Measurements from ENCODE around the gene CYLD. TPM values are rescaled to one million over a fixed set of nuclear protein-coding genes. Genes with fewer than 3 reads are reported as not detected.

CYLD gene
- total and polyA plus RNA-seq, 2 donors (not counting 3 experiments of a cell fraction or from before 2014, with no cell fraction given), result 7.4 to 21.5 TPM

- no peaks in the 10 kb centered on the region for H3K9me3 ChIP-seq (replicated peaks; ENCODE audit: control insufficient read depth, insufficient read depth, low read length)
- H3K9me1 ChIP-seq (replicated peaks; ENCODE audit: control insufficient read depth, extremely low read depth, insufficient read depth, low read length), result no peaks in the 10 kb centered on the region
- no peak overlapping the region for H3K9ac ChIP-seq (replicated peaks; ENCODE audit: extremely low read depth, insufficient read depth, low read length)
- H3K27me3 ChIP-seq (ENCODE audit: control insufficient read depth in 2 of 2, insufficient read depth in 2 of 2, low read length in 2 of 2), result no peaks in the 10 kb centered on the region
- H3K36me3 ChIP-seq (ENCODE audit: control insufficient read depth in 2 of 2, extremely low read depth in 1 of 2, insufficient read depth in 2 of 2, low read length in 2 of 2), result peaks cover 3% of the 10 kb centered on the region in 2 experiments
- POLR2A ChIA-PET, result no interaction called here
- no peak overlapping the region for H3K27ac ChIP-seq (ENCODE audit: insufficient read depth, low read depth, low read length)
- intact Hi-C loops (cut with micrococcal nuclease) (no loop called here), dilution Hi-C loops (cut with MboI; ENCODE audit: extremely low pct_ligation_motif_present, low sequenced_read_pairs) (no loop called here)
- BruUV-seq (replicated peaks), result no TSS peak
- H2AFZ ChIP-seq (ENCODE audit: low read depth, low read length), result no peak overlapping the region
- no peaks in the 10 kb centered on the region for H3K79me2 ChIP-seq (ENCODE audit: control insufficient read depth, insufficient read depth, low read length)
- FAIRE-seq, result no peak
- H3K4me2 ChIP-seq (ENCODE audit: insufficient read depth, low read length), result no peak overlapping the region
- no peak for DNase-seq (ENCODE audit: low read depth, low spot score)
- TF ChIP-seq JUN (IDR thresholded peaks at IDR 0.05; ENCODE audit: borderline replicate concordance, insufficient read depth, insufficient read length, low read depth), result no peak
- no peak for TF ChIP-seq POLR2AphosphoS5 (IDR thresholded peaks at IDR 0.05; ENCODE audit: insufficient read depth, low read depth, low read length)
- no peak for TF ChIP-seq FOS (IDR thresholded peaks at IDR 0.05; ENCODE audit: borderline replicate concordance, insufficient read depth, low read length)
- CTCF ChIA-PET, result interaction anchor here (1.1 to 1.4 kb wide), 2 partner anchors 13 to 28 kb away, joined by 3 to 9 read pairs; no protein-coding TSS in a partner anchor
- no peaks in the 10 kb centered on the region for H3K4me1 ChIP-seq (ENCODE audit: control insufficient read depth, extremely low read depth, insufficient read depth, low read length)
- H4K20me1 ChIP-seq (replicated peaks; ENCODE audit: control insufficient read depth, extremely low read depth, insufficient read depth, low read length), result peaks cover under 1% of the 10 kb centered on the region
- no peak overlapping the region for H3K4me3 ChIP-seq (replicated peaks in 1 of 3; ENCODE audit: insufficient read depth in 1 of 3, low read depth in 1 of 3, low read length in 3 of 3)
Observed at GRCh38 chr16:50778284-50779163, 36.6 kb downstream of the CYLD start.

GRCh38 chr16:50781043-50781442 lies 39.2 kb downstream of the CYLD start:
- no peak for FAIRE-seq
- no peak overlapping the region for H2AFZ ChIP-seq (ENCODE audit: low read depth, low read length)

More at GRCh38 chr16:50781043-50781442, 39.2 kb downstream of the CYLD start:
- TF ChIP-seq GATA2 (IDR thresholded peaks at IDR 0.05; ENCODE audit: insufficient read depth, insufficient read length, low read depth, low read length) (no peak), POLR2A (IDR thresholded peaks at IDR 0.05; ENCODE audit: low read depth, low read length) (no peak), MAX (IDR thresholded peaks at IDR 0.05; ENCODE audit: insufficient read depth, insufficient read length) (no peak), FOS (IDR thresholded peaks at IDR 0.05; ENCODE audit: borderline replicate concordance, insufficient read depth, low read length) (no peak), EZH2 (IDR thresholded peaks at IDR 0.05; ENCODE audit: borderline replicate concordance, low read depth, low read length, severe bottlenecking) (no peak), CTCF (IDR thresholded peaks at IDR 0.05; ENCODE audit: extremely low read depth in 1 of 2, insufficient read depth in 1 of 2, low read depth in 1 of 2, low read length in 2 of 2) (no peak), MYC (IDR thresholded peaks at IDR 0.05; ENCODE audit: low read depth, low read length) (no peak), POLR2AphosphoS5 (IDR thresholded peaks at IDR 0.05; ENCODE audit: insufficient read depth, low read depth, low read length) (no peak), JUN (IDR thresholded peaks at IDR 0.05; ENCODE audit: borderline replicate concordance, insufficient read depth, insufficient read length, low read depth) (no peak)
- intact Hi-C loops (cut with micrococcal nuclease), result no loop called here
- Histone ChIP-seq H3K9me3 (replicated peaks; ENCODE audit: control insufficient read depth, insufficient read depth, low read length) (no peaks in the 10 kb centered on the region), H3K4me3 (replicated peaks in 1 of 3; ENCODE audit: insufficient read depth in 1 of 3, low read depth in 1 of 3, low read length in 3 of 3) (no peak overlapping the region), H3K79me2 (ENCODE audit: control insufficient read depth, insufficient read depth, low read length) (no peaks in the 10 kb centered on the region), H3K9ac (replicated peaks; ENCODE audit: extremely low read depth, insufficient read depth, low read length) (no peak overlapping the region), H3K4me2 (ENCODE audit: insufficient read depth, low read length) (no peak overlapping the region), H3K27me3 (ENCODE audit: control insufficient read depth in 2 of 2, insufficient read depth in 2 of 2, low read length in 2 of 2) (no peaks in the 10 kb centered on the region), H3K36me3 (ENCODE audit: control insufficient read depth in 2 of 2, extremely low read depth in 1 of 2, insufficient read depth in 2 of 2, low read length in 2 of 2) (peaks cover 3% of the 10 kb centered on the region in 2 experiments), H4K20me1 (replicated peaks; ENCODE audit: control insufficient read depth, extremely low read depth, insufficient read depth, low read length) (no peaks in the 10 kb centered on the region), H3K9me1 (replicated peaks; ENCODE audit: control insufficient read depth, extremely low read depth, insufficient read depth, low read length) (no peaks in the 10 kb centered on the region), H3K27ac (ENCODE audit: insufficient read depth, low read depth, low read length) (no peak overlapping the region), H3K4me1 (ENCODE audit: control insufficient read depth, extremely low read depth, insufficient read depth, low read length) (no peaks in the 10 kb centered on the region)
- no peak for DNase-seq (ENCODE audit: low read depth, low spot score)
- POLR2A ChIA-PET, result no interaction called here
- CTCF ChIA-PET, result interaction anchor here (1.4 kb wide), 1 partner anchor 26 kb away, joined by 3 read pairs; no protein-coding TSS in a partner anchor
- BruUV-seq (replicated peaks), result no TSS peak
- dilution Hi-C loops (cut with MboI; ENCODE audit: extremely low pct_ligation_motif_present, low sequenced_read_pairs), result no loop called here

Data from endothelial cell of umbilical vein (primary cell).